Omental fat pad (tissue), 4 donors: ENCODE results near the gene PGS1. TPM values are rescaled to one million over a fixed set of nuclear protein-coding genes. Genes with fewer than 3 reads are reported as not detected.
"Not testable (repeated sequence)": the region's sequence is repeated elsewhere in the genome, so short reads cannot be mapped to it uniquely, and the experiment has no call there.

Experiments
- ATAC-seq: fragments of 150-250 bp; one replicate; pipeline ENCODE4 v1.9.1; 2016; ENCODE audit warnings: mild to moderate bottlenecking, moderate library complexity; ENCODE audit not compliant: low FRiP score
- DNase-seq: peaks from one replicate; pipeline ENCODE4 v3.0.0-alpha.2; 2019; ENCODE audit warnings: low spot score
- CTCF ChIP-seq, 3 donors: fragments of 450-650 bp; IDR thresholded peaks; one replicate each; pipeline ENCODE4 v1.5.1; 2016 to 2017; ENCODE audit warnings: antibody characterized with exemption in 3 of 3, mild to moderate bottlenecking in 3 of 3, moderate library complexity in 2 of 3
- total RNA-seq, 4 donors: library from RNA; depleted of rRNA; stranded (reverse); fragments of >200 nt; gene quantifications; one replicate each; pipeline ENCODE4 v1.1.0, GENCODE V29; 2016

The PGS1 gene
- total RNA-seq, 4 donors from 2014 or later = 25.8 to 97.2 (median 70.2) TPM

- TF ChIP-seq CTCF (IDR thresholded peaks at IDR 0.05) = no peak
- ATAC-seq (no peak), DNase-seq (no peak)
Observed at GRCh38 chr17:78458736-78459335, 80.4 kb downstream of the PGS1 start.

GRCh38 chr17:78459696-78460095 is 81.2 kb downstream of the PGS1 start:
- ATAC-seq = no peak
- TF ChIP-seq CTCF (IDR thresholded peaks at IDR 0.05) = no peak
- DNase-seq = no peak

GRCh38 chr17:78460176-78460675 is 81.8 kb downstream of the PGS1 start:
- DNase-seq = no peak
- no peak for ATAC-seq
- TF ChIP-seq CTCF (IDR thresholded peaks at IDR 0.05) = no peak

- ATAC-seq = no peak
- no peak for DNase-seq
- no peak for TF ChIP-seq CTCF (IDR thresholded peaks at IDR 0.05)
Observed at GRCh38 chr17:78460951-78461798, 82.7 kb downstream of the PGS1 start.

- TF ChIP-seq CTCF (IDR thresholded peaks at IDR 0.05) = no peak
- DNase-seq = no peak
- no peak for ATAC-seq
Observed at GRCh38 chr17:78461799-78462053, 83.3 kb downstream of the PGS1 start.

- no peak for ATAC-seq
- no peak for DNase-seq
- TF ChIP-seq CTCF (IDR thresholded peaks at IDR 0.05) = no peak
Observed at GRCh38 chr17:78462148-78462547, 83.7 kb downstream of the PGS1 start.

- DNase-seq, ATAC-seq: not testable (repeated sequence)
Observed at GRCh38 chr17:78466109-78466785, 87.8 kb downstream of the PGS1 start.
